Measurements from ENCODE around the gene COQ8B.

The COQ8B gene

GRCh38 chr19:40705362-40705651, 11.4 kb downstream of the COQ8B start:
- no peaks in the 10 kb centered on the region for H3K27me3 ChIP-seq (ENCODE audit: control insufficient read depth, insufficient read depth, low read length)
- no peak overlapping the region for H3K27ac ChIP-seq (ENCODE audit: low read depth, low read length)
- H3K9ac ChIP-seq (ENCODE audit: low read length) = no peak overlapping the region
- no peak overlapping the region for H3K4me3 ChIP-seq (ENCODE audit: low read length)
- peaks cover 10% of the 10 kb centered on the region for H3K4me1 ChIP-seq (ENCODE audit: control insufficient read depth, insufficient read depth, low read length)
- H3K36me3 ChIP-seq (ENCODE audit: control insufficient read depth, insufficient read depth, low read length) = peaks cover 34% of the 10 kb centered on the region

GRCh38 chr19:40704491-40705361, 12.0 kb downstream of the COQ8B start:
- peaks cover 33% of the 10 kb centered on the region for H3K36me3 ChIP-seq (ENCODE audit: control insufficient read depth, insufficient read depth, low read length)

GRCh38 chr19:40703029-40703755, 13.5 kb downstream of the COQ8B start:
- Histone ChIP-seq H3K27ac (ENCODE audit: low read depth, low read length) (peak overlapping the region; percentile 78), H3K9ac (ENCODE audit: low read length) (no peak overlapping the region)

More at GRCh38 chr19:40704491-40705361, 12.0 kb downstream of the COQ8B start:
- H3K9ac ChIP-seq (ENCODE audit: low read length) = no peak overlapping the region
- no peaks in the 10 kb centered on the region for H3K27me3 ChIP-seq (ENCODE audit: control insufficient read depth, insufficient read depth, low read length)
- H3K27ac ChIP-seq (ENCODE audit: low read depth, low read length) = no peak overlapping the region
- H3K4me1 ChIP-seq (ENCODE audit: control insufficient read depth, insufficient read depth, low read length) = peaks cover 10% of the 10 kb centered on the region
- H3K4me3 ChIP-seq (ENCODE audit: low read length) = no peak overlapping the region

GRCh38 chr19:40702337-40703012, 14.2 kb downstream of the COQ8B start:
- H3K4me3 ChIP-seq (ENCODE audit: low read length) = no peak overlapping the region
- peaks cover 10% of the 10 kb centered on the region for H3K4me1 ChIP-seq (ENCODE audit: control insufficient read depth, insufficient read depth, low read length)
- H3K9ac ChIP-seq (ENCODE audit: low read length) = no peak overlapping the region
- peak overlapping the region; percentile 78 for H3K27ac ChIP-seq (ENCODE audit: low read depth, low read length)
- H3K36me3 ChIP-seq (ENCODE audit: control insufficient read depth, insufficient read depth, low read length) = peaks cover 30% of the 10 kb centered on the region
- H3K27me3 ChIP-seq (ENCODE audit: control insufficient read depth, insufficient read depth, low read length) = no peaks in the 10 kb centered on the region

More at GRCh38 chr19:40703029-40703755, 13.5 kb downstream of the COQ8B start:
- H3K4me1 ChIP-seq (ENCODE audit: control insufficient read depth, insufficient read depth, low read length) = peaks cover 10% of the 10 kb centered on the region
- H3K27me3 ChIP-seq (ENCODE audit: control insufficient read depth, insufficient read depth, low read length) = no peaks in the 10 kb centered on the region
- peaks cover 30% of the 10 kb centered on the region for H3K36me3 ChIP-seq (ENCODE audit: control insufficient read depth, insufficient read depth, low read length)
- no peak overlapping the region for H3K4me3 ChIP-seq (ENCODE audit: low read length)

- Histone ChIP-seq H3K9ac (ENCODE audit: low read length) (no peak overlapping the region), H3K4me3 (ENCODE audit: low read length) (no peak overlapping the region), H3K4me1 (ENCODE audit: control insufficient read depth, insufficient read depth, low read length) (peaks cover 10% of the 10 kb centered on the region), H3K36me3 (ENCODE audit: control insufficient read depth, insufficient read depth, low read length) (peaks cover 30% of the 10 kb centered on the region), H3K27ac (ENCODE audit: low read depth, low read length) (peak overlapping the region; percentile 78), H3K27me3 (ENCODE audit: control insufficient read depth, insufficient read depth, low read length) (no peaks in the 10 kb centered on the region)
Observed at GRCh38 chr19:40701758-40702157, 14.9 kb downstream of the COQ8B start.

GRCh38 chr19:40700083-40700482, 16.6 kb downstream of the COQ8B start:
- H3K27me3 ChIP-seq (ENCODE audit: control insufficient read depth, insufficient read depth, low read length) = no peaks in the 10 kb centered on the region
- no peak overlapping the region for H3K27ac ChIP-seq (ENCODE audit: low read depth, low read length)
- no peak overlapping the region for H3K4me3 ChIP-seq (ENCODE audit: low read length)
- peaks cover 33% of the 10 kb centered on the region for H3K36me3 ChIP-seq (ENCODE audit: control insufficient read depth, insufficient read depth, low read length)
- H3K4me1 ChIP-seq (ENCODE audit: control insufficient read depth, insufficient read depth, low read length) = peaks cover 10% of the 10 kb centered on the region
- no peak overlapping the region for H3K9ac ChIP-seq (ENCODE audit: low read length)

GRCh38 chr19:40697007-40697406, 19.7 kb downstream of the COQ8B start:
- Histone ChIP-seq H3K4me1 (ENCODE audit: control insufficient read depth, insufficient read depth, low read length) (no peaks in the 10 kb centered on the region), H3K36me3 (ENCODE audit: control insufficient read depth, insufficient read depth, low read length) (peaks cover 19% of the 10 kb centered on the region), H3K27me3 (ENCODE audit: control insufficient read depth, insufficient read depth, low read length) (no peaks in the 10 kb centered on the region), H3K4me3 (ENCODE audit: low read length) (no peak overlapping the region), H3K9ac (ENCODE audit: low read length) (no peak overlapping the region), H3K27ac (ENCODE audit: low read depth, low read length) (no peak overlapping the region)

- H3K9ac ChIP-seq (ENCODE audit: low read length) = no peak overlapping the region
- H3K4me1 ChIP-seq (ENCODE audit: control insufficient read depth, insufficient read depth, low read length) = peaks cover 6% of the 10 kb centered on the region
- no peak overlapping the region for H3K4me3 ChIP-seq (ENCODE audit: low read length)
- H3K36me3 ChIP-seq (ENCODE audit: control insufficient read depth, insufficient read depth, low read length) = peaks cover 13% of the 10 kb centered on the region
- H3K27me3 ChIP-seq (ENCODE audit: control insufficient read depth, insufficient read depth, low read length) = no peaks in the 10 kb centered on the region
- no peak overlapping the region for H3K27ac ChIP-seq (ENCODE audit: low read depth, low read length)
Observed at GRCh38 chr19:40695881-40696280, 20.8 kb downstream of the COQ8B start.

GRCh38 chr19:40693896-40694295, 22.8 kb downstream of the COQ8B start:
- Histone ChIP-seq H3K4me1 (ENCODE audit: control insufficient read depth, insufficient read depth, low read length) (peaks cover 12% of the 10 kb centered on the region), H3K4me3 (ENCODE audit: low read length) (no peak overlapping the region), H3K27me3 (ENCODE audit: control insufficient read depth, insufficient read depth, low read length) (no peaks in the 10 kb centered on the region), H3K27ac (ENCODE audit: low read depth, low read length) (no peak overlapping the region), H3K9ac (ENCODE audit: low read length) (no peak overlapping the region), H3K36me3 (ENCODE audit: control insufficient read depth, insufficient read depth, low read length) (peaks cover 10% of the 10 kb centered on the region)

GRCh38 chr19:40693150-40693788, 23.4 kb downstream of the COQ8B start:
- peaks cover 17% of the 10 kb centered on the region for H3K4me1 ChIP-seq (ENCODE audit: control insufficient read depth, insufficient read depth, low read length)
- H3K4me3 ChIP-seq (ENCODE audit: low read length) = no peak overlapping the region
- H3K9ac ChIP-seq (ENCODE audit: low read length) = no peak overlapping the region
- H3K27me3 ChIP-seq (ENCODE audit: control insufficient read depth, insufficient read depth, low read length) = no peaks in the 10 kb centered on the region
- H3K27ac ChIP-seq (ENCODE audit: low read depth, low read length) = no peak overlapping the region
- H3K36me3 ChIP-seq (ENCODE audit: control insufficient read depth, insufficient read depth, low read length) = peaks cover 10% of the 10 kb centered on the region

GRCh38 chr19:40692212-40692551, 24.5 kb downstream of the COQ8B start:
- H3K36me3 ChIP-seq (ENCODE audit: control insufficient read depth, insufficient read depth, low read length) = peaks cover 10% of the 10 kb centered on the region
- no peak overlapping the region for H3K9ac ChIP-seq (ENCODE audit: low read length)
- no peak overlapping the region for H3K4me3 ChIP-seq (ENCODE audit: low read length)
- no peak overlapping the region for H3K27ac ChIP-seq (ENCODE audit: low read depth, low read length)
- peaks cover 17% of the 10 kb centered on the region for H3K4me1 ChIP-seq (ENCODE audit: control insufficient read depth, insufficient read depth, low read length)
- no peaks in the 10 kb centered on the region for H3K27me3 ChIP-seq (ENCODE audit: control insufficient read depth, insufficient read depth, low read length)

All from rectal smooth muscle tissue (tissue), 1 donor.